Measurements from ENCODE around the gene SEC23B. TPM values are rescaled to one million over a fixed set of nuclear protein-coding genes. Genes with fewer than 3 reads are reported as not detected.
A peak's percentile ranks its signal among the peaks of the same experiment; 100 is the strongest.

The SEC23B gene
- total and polyA plus RNA-seq, 2 of the 13 experiments (the other 11 are each of a cell fraction or from before 2014, with no cell fraction given): 114 to 120 TPM

DNA sequence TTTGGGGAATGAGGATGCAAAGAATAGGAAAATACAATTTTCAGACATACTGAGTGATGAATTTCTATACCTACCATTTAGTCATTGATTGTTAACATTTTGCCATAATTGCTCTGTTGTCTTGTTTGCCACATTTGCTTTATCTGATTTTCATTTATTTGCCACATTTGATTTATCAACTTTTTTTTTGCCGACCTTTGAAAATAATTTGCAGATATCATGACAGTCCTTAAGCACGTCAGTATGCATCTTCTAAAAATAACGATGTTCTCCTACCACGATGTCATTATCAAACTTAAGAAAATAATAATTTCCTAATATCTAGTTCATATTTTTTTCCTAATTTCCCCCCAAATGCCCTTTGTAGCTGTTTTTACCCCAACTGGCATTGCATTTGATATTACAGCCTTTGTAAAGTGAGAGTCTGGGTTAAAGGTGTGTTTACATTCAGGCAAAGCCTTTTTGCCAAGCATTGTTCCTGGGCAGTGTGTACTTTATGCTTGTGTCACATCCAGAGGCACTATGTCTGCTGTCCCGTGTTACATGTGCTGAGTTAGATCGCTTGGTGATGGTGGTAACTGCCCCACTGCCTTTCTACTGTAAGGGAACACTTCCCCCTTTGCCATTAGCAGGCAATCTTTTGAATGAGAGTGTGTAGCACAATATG, 26.4 kb downstream of the SEC23B start (continued):
- TF ChIP-seq ZBTB8A (CRISPR knock-in tag; IDR thresholded peaks at IDR 0.05; ENCODE audit: borderline replicate concordance, low read depth) (no peak), TCF7 (IDR thresholded peaks at IDR 0.05; ENCODE audit: low read depth) (no peak), ZNF280D (CRISPR knock-in tag; IDR thresholded peaks at IDR 0.05) (no peak), MED13 (CRISPR knock-in tag; IDR thresholded peaks at IDR 0.05) (no peak), ZNF576 (CRISPR knock-in tag; IDR thresholded peaks at IDR 0.05) (no peak), ZBTB33 (CRISPR knock-in tag; IDR thresholded peaks at IDR 0.05) (no peak), ZNF577 (CRISPR knock-in tag; IDR thresholded peaks at IDR 0.05; ENCODE audit: borderline replicate concordance, low read depth) (no peak), STAT6 (CRISPR knock-in tag; IDR thresholded peaks at IDR 0.05; ENCODE audit: borderline replicate concordance) (no peak), NR2F6 (IDR thresholded peaks at IDR 0.05) (peak; percentile 49; the same call in 1 of the 2 replicates), NR2F6 (CRISPR knock-in tag; IDR thresholded peaks at IDR 0.05) (peak; percentile 51; the same call in 1 of the 2 replicates), ZNF367 (CRISPR knock-in tag; IDR thresholded peaks at IDR 0.05; ENCODE audit: borderline replicate concordance) (no peak), AGO1 (IDR thresholded peaks at IDR 0.05; ENCODE audit: low read depth, low read length, poor library complexity, severe bottlenecking) (no peak), HMGXB4 (CRISPR knock-in tag; IDR thresholded peaks at IDR 0.05; ENCODE audit: borderline replicate concordance in 1 of 2, low read depth in 1 of 2) (no peak), ZNF766 (CRISPR knock-in tag; IDR thresholded peaks at IDR 0.05; ENCODE audit: borderline replicate concordance) (no peak), FOXK1 (CRISPR knock-in tag; IDR thresholded peaks at IDR 0.05; ENCODE audit: borderline replicate concordance, low read depth) (no peak), MXD4 (CRISPR knock-in tag; IDR thresholded peaks at IDR 0.05) (no peak), ZNF10 (CRISPR knock-in tag; IDR thresholded peaks at IDR 0.05; ENCODE audit: borderline replicate concordance, low read depth) (no peak)
